ENCODE measurements around the gene TTC29.
"Not testable (repeated sequence)": the region's sequence is repeated elsewhere in the genome, so short reads cannot be mapped to it uniquely, and the experiment has no call there.

TTC29 gene

GRCh38 chr4:146739182-146739581, 206.5 kb downstream of the TTC29 start:
- Histone ChIP-seq H3K27me3 (no peaks in the 10 kb centered on the region), H3K9me3 (no peaks in the 10 kb centered on the region), H3K4me3 (ENCODE audit: low read depth in 1 of 2, low read length in 1 of 2) (no peak overlapping the region), H3K27ac (no peak overlapping the region), H3K36me3 (no peaks in the 10 kb centered on the region), H3K4me1 (ENCODE audit: control insufficient read depth in 1 of 2, insufficient read depth in 1 of 2, low read depth in 1 of 2, low read length in 1 of 2) (no peaks in the 10 kb centered on the region)
- TF ChIP-seq, protein P1, sequence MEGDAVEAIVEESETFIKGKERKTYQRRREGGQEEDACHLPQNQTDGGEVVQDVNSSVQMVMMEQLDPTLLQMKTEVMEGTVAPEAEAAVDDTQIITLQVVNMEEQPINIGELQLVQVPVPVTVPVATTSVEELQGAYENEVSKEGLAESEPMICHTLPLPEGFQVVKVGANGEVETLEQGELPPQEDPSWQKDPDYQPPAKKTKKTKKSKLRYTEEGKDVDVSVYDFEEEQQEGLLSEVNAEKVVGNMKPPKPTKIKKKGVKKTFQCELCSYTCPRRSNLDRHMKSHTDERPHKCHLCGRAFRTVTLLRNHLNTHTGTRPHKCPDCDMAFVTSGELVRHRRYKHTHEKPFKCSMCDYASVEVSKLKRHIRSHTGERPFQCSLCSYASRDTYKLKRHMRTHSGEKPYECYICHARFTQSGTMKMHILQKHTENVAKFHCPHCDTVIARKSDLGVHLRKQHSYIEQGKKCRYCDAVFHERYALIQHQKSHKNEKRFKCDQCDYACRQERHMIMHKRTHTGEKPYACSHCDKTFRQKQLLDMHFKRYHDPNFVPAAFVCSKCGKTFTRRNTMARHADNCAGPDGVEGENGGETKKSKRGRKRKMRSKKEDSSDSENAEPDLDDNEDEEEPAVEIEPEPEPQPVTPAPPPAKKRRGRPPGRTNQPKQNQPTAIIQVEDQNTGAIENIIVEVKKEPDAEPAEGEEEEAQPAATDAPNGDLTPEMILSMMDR (IDR thresholded peaks at IDR 0.05) = no peak

DNA sequence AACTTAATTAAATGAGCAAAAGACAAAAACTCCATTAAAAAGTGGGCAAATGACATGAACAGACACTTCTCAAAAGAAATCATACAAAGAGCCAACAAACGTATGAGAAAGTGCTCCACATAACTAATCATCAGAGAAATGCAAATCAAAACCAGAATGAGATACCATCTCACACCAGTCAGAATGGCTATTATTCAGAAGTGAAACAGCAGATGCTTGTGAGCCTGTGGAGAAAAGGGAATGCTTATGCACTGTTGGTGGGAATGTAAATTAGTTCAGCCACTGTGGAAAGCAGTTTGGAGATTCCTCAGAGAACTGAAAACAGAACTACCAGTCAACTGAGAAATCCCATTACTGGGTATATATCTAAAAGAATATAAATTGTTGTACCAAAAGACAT, 222.1 kb downstream of the TTC29 start:
- not testable (repeated sequence) for H3K9me3 ChIP-seq; H3K4me1 ChIP-seq (ENCODE audit: control insufficient read depth in 1 of 2, insufficient read depth in 1 of 2, low read depth in 1 of 2, low read length in 1 of 2); H3K36me3 ChIP-seq; H3K4me3 ChIP-seq (ENCODE audit: low read depth in 1 of 2, low read length in 1 of 2); H3K27ac ChIP-seq; H3K27me3 ChIP-seq

- H3K4me1 ChIP-seq (ENCODE audit: control insufficient read depth in 1 of 2, insufficient read depth in 1 of 2, low read depth in 1 of 2, low read length in 1 of 2) = no peaks in the 10 kb centered on the region
- no peaks in the 10 kb centered on the region for H3K36me3 ChIP-seq
- TF ChIP-seq, protein P1 (IDR thresholded peaks at IDR 0.05) = no peak
- H3K27me3 ChIP-seq = no peaks in the 10 kb centered on the region
- no peaks in the 10 kb centered on the region for H3K9me3 ChIP-seq
- no peak overlapping the region for H3K4me3 ChIP-seq (ENCODE audit: low read depth in 1 of 2, low read length in 1 of 2)
- H3K27ac ChIP-seq = no peak overlapping the region
Measured at GRCh38 chr4:146709956-146710355, 235.7 kb downstream of the TTC29 start.

- Histone ChIP-seq H3K4me3 (ENCODE audit: low read depth in 1 of 2, low read length in 1 of 2) (no peak overlapping the region), H3K27ac (no peak overlapping the region), H3K4me1 (ENCODE audit: control insufficient read depth in 1 of 2, insufficient read depth in 1 of 2, low read depth in 1 of 2, low read length in 1 of 2) (no peaks in the 10 kb centered on the region), H3K9me3 (no peaks in the 10 kb centered on the region), H3K36me3 (no peaks in the 10 kb centered on the region), H3K27me3 (no peaks in the 10 kb centered on the region)
- TF ChIP-seq, protein P1 (IDR thresholded peaks at IDR 0.05) = no peak
Measured at GRCh38 chr4:146699910-146700309, 245.8 kb downstream of the TTC29 start.

- Histone ChIP-seq H3K4me3 (ENCODE audit: low read depth in 1 of 2, low read length in 1 of 2) (no peak overlapping the region), H3K27ac (no peak overlapping the region), H3K9me3 (no peaks in the 10 kb centered on the region), H3K27me3 (no peaks in the 10 kb centered on the region), H3K4me1 (ENCODE audit: control insufficient read depth in 1 of 2, insufficient read depth in 1 of 2, low read depth in 1 of 2, low read length in 1 of 2) (no peaks in the 10 kb centered on the region), H3K36me3 (no peaks in the 10 kb centered on the region)
- TF ChIP-seq, protein P1 (IDR thresholded peaks at IDR 0.05) = no peak
Measured at GRCh38 chr4:146674829-146675570, 270.7 kb downstream of the TTC29 start.

DNA sequence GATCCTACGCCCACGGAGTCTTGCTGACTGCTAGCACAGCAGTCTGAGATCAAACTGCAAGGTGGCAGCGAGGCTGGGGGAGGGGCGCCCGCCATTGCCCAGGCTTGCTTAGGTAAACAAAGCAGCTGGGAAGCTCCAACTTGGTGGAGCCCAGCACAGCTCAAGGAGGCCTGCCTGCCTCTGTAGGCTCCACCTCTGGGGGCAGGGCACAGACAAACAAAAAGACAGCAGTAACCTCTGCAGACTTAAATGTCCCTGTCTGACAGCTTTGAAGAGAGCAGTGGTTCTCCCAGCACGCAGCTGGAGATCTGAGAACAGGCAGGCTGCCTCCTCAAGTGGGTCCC, 281.7 kb downstream of the TTC29 start:
- not testable (repeated sequence) for H3K9me3 ChIP-seq; H3K27me3 ChIP-seq; H3K27ac ChIP-seq; H3K4me3 ChIP-seq (ENCODE audit: low read depth in 1 of 2, low read length in 1 of 2); H3K36me3 ChIP-seq; H3K4me1 ChIP-seq (ENCODE audit: control insufficient read depth in 1 of 2, insufficient read depth in 1 of 2, low read depth in 1 of 2, low read length in 1 of 2)
